HCT116 (cell line): ENCODE data around the gene TMTC2.

Source experiments
- YY1 ChIP-seq: IDR thresholded peaks from 2 replicates; pipeline ENCODE4 v1.6.1; 2011; ENCODE audit warnings: low read length, low read depth, moderate library complexity, mild to moderate bottlenecking; ENCODE audit not compliant: insufficient replicate concordance; ENCODE audit errors: extremely low read depth
- TF ChIP-seq, protein P1 (sequence below): IDR thresholded peaks from 2 replicates; pipeline ENCODE4 v1.6.1; 2012; ENCODE audit warnings: low read depth

- TF ChIP-seq YY1: no peak
- TF ChIP-seq, protein P1, sequence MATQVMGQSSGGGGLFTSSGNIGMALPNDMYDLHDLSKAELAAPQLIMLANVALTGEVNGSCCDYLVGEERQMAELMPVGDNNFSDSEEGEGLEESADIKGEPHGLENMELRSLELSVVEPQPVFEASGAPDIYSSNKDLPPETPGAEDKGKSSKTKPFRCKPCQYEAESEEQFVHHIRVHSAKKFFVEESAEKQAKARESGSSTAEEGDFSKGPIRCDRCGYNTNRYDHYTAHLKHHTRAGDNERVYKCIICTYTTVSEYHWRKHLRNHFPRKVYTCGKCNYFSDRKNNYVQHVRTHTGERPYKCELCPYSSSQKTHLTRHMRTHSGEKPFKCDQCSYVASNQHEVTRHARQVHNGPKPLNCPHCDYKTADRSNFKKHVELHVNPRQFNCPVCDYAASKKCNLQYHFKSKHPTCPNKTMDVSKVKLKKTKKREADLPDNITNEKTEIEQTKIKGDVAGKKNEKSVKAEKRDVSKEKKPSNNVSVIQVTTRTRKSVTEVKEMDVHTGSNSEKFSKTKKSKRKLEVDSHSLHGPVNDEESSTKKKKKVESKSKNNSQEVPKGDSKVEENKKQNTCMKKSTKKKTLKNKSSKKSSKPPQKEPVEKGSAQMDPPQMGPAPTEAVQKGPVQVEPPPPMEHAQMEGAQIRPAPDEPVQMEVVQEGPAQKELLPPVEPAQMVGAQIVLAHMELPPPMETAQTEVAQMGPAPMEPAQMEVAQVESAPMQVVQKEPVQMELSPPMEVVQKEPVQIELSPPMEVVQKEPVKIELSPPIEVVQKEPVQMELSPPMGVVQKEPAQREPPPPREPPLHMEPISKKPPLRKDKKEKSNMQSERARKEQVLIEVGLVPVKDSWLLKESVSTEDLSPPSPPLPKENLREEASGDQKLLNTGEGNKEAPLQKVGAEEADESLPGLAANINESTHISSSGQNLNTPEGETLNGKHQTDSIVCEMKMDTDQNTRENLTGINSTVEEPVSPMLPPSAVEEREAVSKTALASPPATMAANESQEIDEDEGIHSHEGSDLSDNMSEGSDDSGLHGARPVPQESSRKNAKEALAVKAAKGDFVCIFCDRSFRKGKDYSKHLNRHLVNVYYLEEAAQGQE: no peak
Measured at GRCh38 chr12:83183132-83183531, 496.4 kb downstream of the TMTC2 start.
